Pancreas (tissue), 10 donors: ENCODE results near the gene NR5A2. TPM values are rescaled to one million over a fixed set of nuclear protein-coding genes. Genes with fewer than 3 reads are reported as not detected.

Experiments
- ATAC-seq, 4 donors: fragments of 200-7000 bp; cut with Tn5 transposase; one replicate each; pipeline versions ENCODE4 v1.8.0 to v1.9.1; 2020; ENCODE audit warnings: mild to moderate bottlenecking in 4 of 4, moderate library complexity in 4 of 4
- DNase-seq, 6 donors: peaks; one replicate each; pipeline ENCODE4 v3.0.0-alpha.2; 2020
- FAIRE-seq: peaks from 2 replicates; lab custom pipeline; 2012; peaks lifted over from hg19 to GRCh38; lab: Jason Lieb, UNC
- H3K27ac ChIP-seq, 4 donors: fragments of 200-600 bp; sonication (generic); 1 replicate in 3 of 4; 2 replicates in 1 of 4; pipeline versions ENCODE4 v1.5.0 to v1.8.0; 2020
- H3K27me3 ChIP-seq, 4 donors: fragments of 200-600 bp; one replicate each; pipeline ENCODE4 v1.8.0; 2021
- H3K36me3 ChIP-seq, 3 donors: fragments of 200-600 bp; sonication (generic) in 1 of 3; one replicate each; pipeline versions ENCODE4 v1.5.0 to v1.8.0; 2020 to 2021
- H3K4me1 ChIP-seq, 3 donors: fragments of 200-600 bp; one replicate each; pipeline ENCODE4 v1.8.0; 2021
- H3K4me3 ChIP-seq, 4 donors: fragments of 200-600 bp; sonication (generic) in 2 of 4; one replicate each; pipeline versions ENCODE4 v1.5.0 to v1.8.0; 2020 to 2021
- H3K9me3 ChIP-seq, 4 donors: fragments of 200-600 bp; one replicate each; pipeline ENCODE4 v1.8.0; 2021
- WGBS, 2 donors: extraction: QIAGEN DNeasy Blood & Tissue Kit; methylation state at CpG; one replicate each; pipeline ENCODE4 v1.1.7; 2013; 5-methylcytosine and 5-hydroxymethylcytosine counted together
- intact Hi-C, 3 donors: fragments of 100-400 bp; cut with DNase I; formaldehyde crosslinking; loops; one replicate each; pipeline versions ENCODE4 v1.11.1 to v1.14.2; 2022
- polyA plus RNA-seq, 2 donors: library from polyadenylated mRNA; stranded (reverse); fragments of 200-250 nt; gene quantifications; one replicate each; pipeline ENCODE4 v1.2.3, GENCODE V29; 2013
- total RNA-seq, 6 donors: library from RNA; stranded (reverse); fragmentation: NEBNext Ultra II Directional in 4 of 6; extraction: Animal tissue kit (Norgen Biotek cat#: 25700) in 4 of 6; gene quantifications; one replicate each; pipeline versions ENCODE4 v1.2.1 to v1.2.4, GENCODE V29; 2021 to 2023
- TF ChIP-seq, protein P1 (sequence below), 4 donors: fragments of 200-600 bp; sonication (generic) in 3 of 4; IDR thresholded peaks; one replicate each; pipeline versions ENCODE4 v1.5.0 to v1.8.0; 2021; ENCODE audit warnings: antibody characterized with exemption in 4 of 4
- donor health status: healthy with polysubstance abuse.
- donor health status: DM: no; HTN: no; CAD: no; lungs with moderate emphysema.
- donor health status: DM: no; HTN: no; CAD: no.
- donor health status: control.
- donor health status: control.
- donor health status: Bipolar disorder and iron deficiency.
- donor health status: DM: yes; HTN: yes; CAD: no.
- donor health status: DM: no; HTN: no; CAD: no.
- donor health status: DM: no; HTN: no; CAD: no.
- donor health status: DM: yes; HTN: yes; CAD: no.

The NR5A2 gene
- total and polyA plus RNA-seq, 8 donors, result 28.3 to 114 (median 82.5) TPM

DNA sequence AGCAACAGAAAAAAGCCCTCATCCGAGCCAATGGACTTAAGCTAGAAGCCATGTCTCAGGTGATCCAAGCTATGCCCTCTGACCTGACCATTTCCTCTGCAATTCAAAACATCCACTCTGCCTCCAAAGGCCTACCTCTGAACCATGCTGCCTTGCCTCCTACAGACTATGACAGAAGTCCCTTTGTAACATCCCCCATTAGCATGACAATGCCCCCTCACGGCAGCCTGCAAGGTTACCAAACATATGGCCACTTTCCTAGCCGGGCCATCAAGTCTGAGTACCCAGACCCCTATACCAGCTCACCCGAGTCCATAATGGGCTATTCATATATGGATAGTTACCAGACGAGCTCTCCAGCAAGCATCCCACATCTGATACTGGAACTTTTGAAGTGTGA, 20.7 kb downstream of the NR5A2 start:
- WGBS, 2 donors, result 30% methylated on average over 5 of the region's 5 CpGs
- peak overlapping the region in 3 of 4 donors; percentile 24 to 99 (median 93) for H3K27ac ChIP-seq
- peak; percentile 4 to 21 (median 10) for ATAC-seq
- no peaks in the 10 kb centered on the region for H3K9me3 ChIP-seq
- no peak for DNase-seq
- FAIRE-seq, result no peak
- H3K27me3 ChIP-seq, result no peaks in the 10 kb centered on the region
- H3K36me3 ChIP-seq, result peaks cover 0 to 25% (median 0%) of the 10 kb centered on the region in 3 donors
- intact Hi-C loops, result loop anchor here in 1 of 3 donors (10.0 kb wide), 1 partner anchor 363 kb away; no protein-coding TSS in a partner anchor
- TF ChIP-seq, protein P1, sequence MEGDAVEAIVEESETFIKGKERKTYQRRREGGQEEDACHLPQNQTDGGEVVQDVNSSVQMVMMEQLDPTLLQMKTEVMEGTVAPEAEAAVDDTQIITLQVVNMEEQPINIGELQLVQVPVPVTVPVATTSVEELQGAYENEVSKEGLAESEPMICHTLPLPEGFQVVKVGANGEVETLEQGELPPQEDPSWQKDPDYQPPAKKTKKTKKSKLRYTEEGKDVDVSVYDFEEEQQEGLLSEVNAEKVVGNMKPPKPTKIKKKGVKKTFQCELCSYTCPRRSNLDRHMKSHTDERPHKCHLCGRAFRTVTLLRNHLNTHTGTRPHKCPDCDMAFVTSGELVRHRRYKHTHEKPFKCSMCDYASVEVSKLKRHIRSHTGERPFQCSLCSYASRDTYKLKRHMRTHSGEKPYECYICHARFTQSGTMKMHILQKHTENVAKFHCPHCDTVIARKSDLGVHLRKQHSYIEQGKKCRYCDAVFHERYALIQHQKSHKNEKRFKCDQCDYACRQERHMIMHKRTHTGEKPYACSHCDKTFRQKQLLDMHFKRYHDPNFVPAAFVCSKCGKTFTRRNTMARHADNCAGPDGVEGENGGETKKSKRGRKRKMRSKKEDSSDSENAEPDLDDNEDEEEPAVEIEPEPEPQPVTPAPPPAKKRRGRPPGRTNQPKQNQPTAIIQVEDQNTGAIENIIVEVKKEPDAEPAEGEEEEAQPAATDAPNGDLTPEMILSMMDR (IDR thresholded peaks at IDR 0.05), result no peak
- H3K4me3 ChIP-seq, result peak overlapping the region in 2 of 4 donors; percentile 20 to 21
- peaks cover 26 to 32% (median 30%) of the 10 kb centered on the region in 3 donors for H3K4me1 ChIP-seq

- H3K27ac ChIP-seq, result peak overlapping the region in 2 of 4 donors; percentile 93 to 99
- no peak for DNase-seq
- H3K36me3 ChIP-seq, result peaks cover 0 to 25% (median 0%) of the 10 kb centered on the region in 3 donors
- H3K27me3 ChIP-seq, result no peaks in the 10 kb centered on the region
- FAIRE-seq, result no peak
- peaks cover 26 to 45% (median 37%) of the 10 kb centered on the region in 3 donors for H3K4me1 ChIP-seq
- no peaks in the 10 kb centered on the region for H3K9me3 ChIP-seq
- TF ChIP-seq, protein P1 (IDR thresholded peaks at IDR 0.05), result no peak
- peak in 1 of 4 donors; percentile 13 for ATAC-seq
- 14 to 16% methylated on average over 7 of the region's 7 CpGs for WGBS, 2 donors
- intact Hi-C loops, result loop anchor here in 1 of 3 donors (10.0 kb wide), 1 partner anchor 365 kb away; no protein-coding TSS in a partner anchor
- H3K4me3 ChIP-seq, result peak overlapping the region in 2 of 4 donors; percentile 20 to 21
These were observed 22.3 kb downstream of the NR5A2 start for GRCh38 chr1:200049810-200050209.

GRCh38 chr1:200051620-200052019, 24.1 kb downstream of the NR5A2 start:
- ATAC-seq, result peak in 1 of 4 donors; percentile 6
- DNase-seq, result no peak
- intact Hi-C loops, result no loop called here
- Histone ChIP-seq H3K4me1 (peaks cover 26 to 40% (median 26%) of the 10 kb centered on the region in 3 donors), H3K27me3 (no peaks in the 10 kb centered on the region), H3K4me3 (no peak overlapping the region), H3K36me3 (peaks cover 0 to 14% (median 0%) of the 10 kb centered on the region in 3 donors), H3K27ac (peak overlapping the region in 2 of 4 donors; percentile 50 to 99), H3K9me3 (no peaks in the 10 kb centered on the region)
- no peak for FAIRE-seq
- TF ChIP-seq, protein P1 (IDR thresholded peaks at IDR 0.05), result no peak
- WGBS, 2 donors, result 71 to 75% methylated on average over 4 of the region's 4 CpGs

GRCh38 chr1:200053091-200053490, 25.6 kb downstream of the NR5A2 start:
- 42 to 45% methylated on average over 2 of the region's 2 CpGs for WGBS, 2 donors
- Histone ChIP-seq H3K27me3 (no peaks in the 10 kb centered on the region), H3K4me3 (no peak overlapping the region), H3K9me3 (no peaks in the 10 kb centered on the region), H3K36me3 (peaks cover 0 to 21% (median 3%) of the 10 kb centered on the region in 3 donors), H3K4me1 (peaks cover 15 to 25% (median 24%) of the 10 kb centered on the region in 3 donors), H3K27ac (peak overlapping the region in 2 of 4 donors; percentile 20 to 30)
- DNase-seq (no peak), FAIRE-seq (no peak), ATAC-seq (no peak)
- TF ChIP-seq, protein P1 (IDR thresholded peaks at IDR 0.05), result no peak
- intact Hi-C loops, result no loop called here

GRCh38 chr1:200053646-200054045, 26.1 kb downstream of the NR5A2 start:
- peak; percentile 13 to 67 (median 62) for ATAC-seq
- no peak for FAIRE-seq
- 21 to 23% methylated on average over 8 of the region's 8 CpGs for WGBS, 2 donors
- Histone ChIP-seq H3K4me3 (no peak overlapping the region), H3K36me3 (peaks cover 0 to 26% (median 3%) of the 10 kb centered on the region in 3 donors), H3K27ac (peak overlapping the region in 2 of 4 donors; percentile 40 to 66), H3K9me3 (no peaks in the 10 kb centered on the region), H3K27me3 (no peaks in the 10 kb centered on the region), H3K4me1 (peaks cover 10 to 24% (median 23%) of the 10 kb centered on the region in 3 donors)
- TF ChIP-seq, protein P1 (IDR thresholded peaks at IDR 0.05), result no peak
- no peak for DNase-seq
- intact Hi-C loops, result no loop called here
